Nephron (organoid): ENCODE results near the gene TMED1.

Experiments
- H3K27ac Mint-ChIP-seq, 3 experiments: 2 replicates each; pipeline ENCODE4 v1.8.0; 2020; ENCODE audit warnings: mixed read lengths in 3 of 3, mild to moderate bottlenecking in 2 of 3, moderate library complexity in 1 of 3
- H3K27me3 Mint-ChIP-seq: 2 replicates; pipeline ENCODE4 v1.8.0; 2021; ENCODE audit warnings: low read depth, mild to moderate bottlenecking, moderate library complexity, mixed read lengths
- H3K36me3 Mint-ChIP-seq: 2 replicates; pipeline ENCODE4 v1.8.0; 2020; ENCODE audit warnings: low read depth, mixed read lengths
- H3K4me1 Mint-ChIP-seq: 2 replicates; pipeline ENCODE4 v1.8.0; 2020; ENCODE audit warnings: mixed read lengths
- H3K4me3 Mint-ChIP-seq, 3 experiments: 2 replicates each; pipeline ENCODE4 v1.8.0; 2020; ENCODE audit warnings: mild to moderate bottlenecking in 3 of 3, mixed read lengths in 3 of 3, moderate library complexity in 2 of 3
- H3K9me3 Mint-ChIP-seq: 2 replicates; pipeline ENCODE4 v1.8.0; 2020; ENCODE audit warnings: mixed read lengths
- CTCF ChIP-seq, 3 experiments: fragments of 200-600 bp; sonication (generic); IDR thresholded peaks; one replicate each; pipeline ENCODE4 v1.5.0; 2021; ENCODE audit warnings: antibody characterized with exemption in 3 of 3; ENCODE audit not compliant: unreplicated experiment in 3 of 3

TMED1 gene

DNA sequence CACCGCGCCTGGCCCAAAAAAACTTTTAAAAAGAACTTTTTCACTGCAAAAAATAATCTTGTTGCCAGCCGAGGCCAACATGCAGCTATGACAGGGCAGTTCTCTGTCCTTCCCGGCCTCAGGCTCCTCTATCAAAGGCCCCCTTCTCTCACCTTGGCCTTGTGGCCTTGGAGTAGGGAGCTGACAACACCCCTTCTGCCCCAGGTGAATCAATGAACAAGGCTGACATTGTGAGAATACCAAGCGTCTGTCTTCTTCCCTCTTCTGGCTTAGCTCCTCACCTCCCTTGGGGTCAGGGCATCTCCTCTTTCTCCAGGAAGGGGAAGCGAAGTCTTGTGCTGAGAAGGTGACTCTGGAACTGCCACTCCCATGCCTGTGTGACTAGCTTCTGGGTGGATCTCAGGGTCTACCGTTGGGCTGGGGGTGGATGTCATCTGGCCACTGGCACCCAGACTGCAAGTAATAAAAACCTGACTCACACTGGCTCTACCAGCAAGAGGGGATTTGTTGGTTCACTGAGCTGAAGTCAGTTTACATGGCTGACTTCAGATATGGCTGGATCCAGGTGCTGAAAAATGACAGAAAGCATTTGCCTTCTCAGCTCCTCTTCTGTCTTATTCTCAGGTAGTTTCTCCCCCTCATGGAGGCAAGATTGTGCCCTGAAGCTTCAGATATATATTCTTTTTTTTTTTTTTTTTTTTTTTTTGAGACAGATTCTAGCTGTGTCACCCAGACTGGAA, 18.5 kb upstream of the TMED1 start:
- Mint-ChIP-seq H3K4me3 (no peak overlapping the region), H3K9me3 (no peaks in the 10 kb centered on the region), H3K4me1 (no peaks in the 10 kb centered on the region), H3K27ac (no peak overlapping the region), H3K27me3 (no peaks in the 10 kb centered on the region), H3K36me3 (no peaks in the 10 kb centered on the region)
- no peak for TF ChIP-seq CTCF (IDR thresholded peaks at IDR 0.05; ENCODE audit: unreplicated experiment in 3 of 3)

GRCh38 chr19:10852941-10853340, 16.9 kb upstream of the TMED1 start:
- no peaks in the 10 kb centered on the region for H3K27me3 Mint-ChIP-seq
- H3K9me3 Mint-ChIP-seq, result peaks cover 3% of the 10 kb centered on the region
- no peak overlapping the region for H3K27ac Mint-ChIP-seq
- no peaks in the 10 kb centered on the region for H3K36me3 Mint-ChIP-seq
- H3K4me1 Mint-ChIP-seq, result peaks cover 5% of the 10 kb centered on the region
- TF ChIP-seq CTCF (IDR thresholded peaks at IDR 0.05; ENCODE audit: unreplicated experiment in 3 of 3), result no peak
- no peak overlapping the region for H3K4me3 Mint-ChIP-seq

DNA sequence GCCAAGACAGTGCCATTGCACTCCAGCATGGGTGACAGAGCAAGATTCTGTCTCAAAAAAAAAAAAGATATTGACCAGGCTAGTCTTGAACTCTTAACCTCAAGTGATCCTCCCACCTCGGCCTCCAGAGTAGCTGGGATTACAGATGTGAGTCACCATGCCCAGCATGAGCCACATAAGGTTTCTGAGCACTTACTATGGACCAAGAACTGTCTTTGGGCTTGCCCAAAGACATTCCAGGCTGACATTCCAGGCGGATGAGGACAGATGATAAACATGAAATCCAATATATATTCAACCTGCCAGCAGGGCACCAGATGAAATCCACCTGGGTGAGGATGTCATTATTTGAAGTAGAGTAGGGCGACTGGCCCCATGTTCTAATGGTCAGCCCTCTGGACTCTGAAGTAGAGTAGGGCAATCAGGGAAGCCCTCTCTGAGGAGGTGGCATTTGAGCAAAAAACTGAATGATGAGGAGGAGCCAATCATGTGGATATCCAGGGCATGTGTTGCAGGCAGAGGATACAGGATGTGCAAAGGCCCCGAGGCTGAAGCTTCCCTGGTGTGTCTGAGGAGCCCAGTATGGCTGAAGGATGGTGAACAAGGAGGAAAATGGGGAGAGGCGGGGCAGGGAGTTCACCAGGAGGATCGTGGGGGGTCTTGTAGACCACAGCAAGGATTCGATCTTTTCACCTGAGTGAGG, 16.2 kb upstream of the TMED1 start:
- Mint-ChIP-seq H3K27ac (no peak overlapping the region), H3K9me3 (peaks cover 3% of the 10 kb centered on the region), H3K4me1 (peaks cover 5% of the 10 kb centered on the region), H3K27me3 (no peaks in the 10 kb centered on the region), H3K4me3 (no peak overlapping the region), H3K36me3 (no peaks in the 10 kb centered on the region)
- no peak for TF ChIP-seq CTCF (IDR thresholded peaks at IDR 0.05; ENCODE audit: unreplicated experiment in 3 of 3)

- H3K36me3 Mint-ChIP-seq, result no peaks in the 10 kb centered on the region
- peak overlapping the region in 2 of 3 experiments; percentile 46 to 47 for H3K4me3 Mint-ChIP-seq
- H3K27ac Mint-ChIP-seq, result peak overlapping the region in 1 of 3 experiments; percentile 35
- no peak for TF ChIP-seq CTCF (IDR thresholded peaks at IDR 0.05; ENCODE audit: unreplicated experiment in 3 of 3)
- peaks cover 8% of the 10 kb centered on the region for H3K9me3 Mint-ChIP-seq
- H3K4me1 Mint-ChIP-seq, result peaks cover 5% of the 10 kb centered on the region
- no peaks in the 10 kb centered on the region for H3K27me3 Mint-ChIP-seq
These were observed 14.6 kb upstream of the TMED1 start for GRCh38 chr19:10850631-10851030.

- Mint-ChIP-seq H3K4me3 (peak within 1 kb of the TSS; percentile 17 to 88 (median 84)), H3K4me1 (peaks cover 5% of the 10 kb centered on the region), H3K9me3 (peaks cover 14% of the 10 kb centered on the region), H3K36me3 (no peaks in the 10 kb centered on the region), H3K27me3 (no peaks in the 10 kb centered on the region), H3K27ac (peak within 1 kb of the TSS; percentile 42 to 98 (median 93))
- no peak for TF ChIP-seq CTCF (IDR thresholded peaks at IDR 0.05; ENCODE audit: unreplicated experiment in 3 of 3)
These were observed 12.3 kb upstream of the TMED1 start, which contains the start of gene C19orf38 for GRCh38 chr19:10848230-10848856. Gene C19orf38 (plus strand): TSS chr19:10848415. CDS start chr19:10848509, 94 bp downstream.
